Measurements from ENCODE around the gene NRDE2.
A peak's percentile ranks its signal among the peaks of the same experiment; 100 is the strongest.

The NRDE2 gene

GRCh38 chr14:90331497-90332270 lies at the start of gene NRDE2:
NRDE2 (minus strand) TSS chr14:90331941; CDS start chr14:90331904, 37 bp downstream.
- DNase-seq = peak; percentile 90 to 93

GRCh38 chr14:90381011-90381786 lies 49.5 kb upstream of the NRDE2 start:
- DNase-seq = no peak

GRCh38 chr14:90379106-90379505 lies 47.4 kb upstream of the NRDE2 start:
- no peak for DNase-seq

GRCh38 chr14:90378249-90378648 lies 46.5 kb upstream of the NRDE2 start:
- DNase-seq = no peak

- DNase-seq = no peak
Measured at GRCh38 chr14:90375934-90376333, 44.2 kb upstream of the NRDE2 start.

- no peak for DNase-seq
Measured at GRCh38 chr14:90374813-90375212, 43.1 kb upstream of the NRDE2 start.

- DNase-seq = no peak
Measured at GRCh38 chr14:90373887-90374286, 42.1 kb upstream of the NRDE2 start.

GRCh38 chr14:90368946-90369721 lies 37.4 kb upstream of the NRDE2 start:
- peak in 1 of 2 experiments; percentile 16 for DNase-seq

GRCh38 chr14:90362558-90362896 lies 30.8 kb upstream of the NRDE2 start:
- DNase-seq = no peak

GRCh38 chr14:90361865-90362557 lies 30.3 kb upstream of the NRDE2 start:
- DNase-seq = no peak

GRCh38 chr14:90358359-90358758 lies 26.6 kb upstream of the NRDE2 start:
- DNase-seq = no peak

- DNase-seq = no peak
Measured at GRCh38 chr14:90356925-90357324, 25.2 kb upstream of the NRDE2 start.

- DNase-seq = no peak
Measured at GRCh38 chr14:90355540-90356518, 24.1 kb upstream of the NRDE2 start.

- DNase-seq = no peak
Measured at GRCh38 chr14:90354551-90355298, 23.0 kb upstream of the NRDE2 start.

- DNase-seq = no peak
Measured at GRCh38 chr14:90349739-90350138, 18.0 kb upstream of the NRDE2 start.

- DNase-seq = no peak
Measured at GRCh38 chr14:90348270-90348669, 16.5 kb upstream of the NRDE2 start.

- DNase-seq = no peak
Measured at GRCh38 chr14:90345239-90345557, 13.5 kb upstream of the NRDE2 start.

GRCh38 chr14:90344331-90345238 lies 12.8 kb upstream of the NRDE2 start:
- DNase-seq = no peak

GRCh38 chr14:90342327-90342726 lies 10.6 kb upstream of the NRDE2 start:
- no peak for DNase-seq

GRCh38 chr14:90341784-90342183 lies 10.0 kb upstream of the NRDE2 start:
- DNase-seq = no peak
